Measurements from ENCODE around the gene FUT2.

The FUT2 gene

GRCh38 chr19:48695743-48696352 lies at the start of gene FUT2:
FUT2 (plus strand) TSS chr19:48695971; CDS start chr19:48702957, 6,986 bp downstream.
- Histone ChIP-seq H3K36me3 (ENCODE audit: control insufficient read depth, insufficient read depth, low read length) (no peaks in the 10 kb centered on the region), H3K4me3 (replicated peaks; ENCODE audit: low read depth, low read length) (no peak within 1 kb of the TSS), H3K27me3 (replicated peaks; ENCODE audit: control insufficient read depth, insufficient read depth, low read length) (no peaks in the 10 kb centered on the region)
- no peak for DNase-seq (ENCODE audit: extremely low read depth, insufficient read length)
- no peak for TF ChIP-seq CTCF (IDR thresholded peaks at IDR 0.05; ENCODE audit: insufficient read depth, low read length, poor library complexity, severe bottlenecking)

- no peaks in the 10 kb centered on the region for H3K27me3 ChIP-seq (replicated peaks; ENCODE audit: control insufficient read depth, insufficient read depth, low read length)
- peak within 1 kb of the TSS; percentile 64 for H3K4me3 ChIP-seq (replicated peaks; ENCODE audit: low read depth, low read length)
- H3K36me3 ChIP-seq (ENCODE audit: control insufficient read depth, insufficient read depth, low read length), result no peaks in the 10 kb centered on the region
- peak; percentile 96 for TF ChIP-seq CTCF (IDR thresholded peaks at IDR 0.05; ENCODE audit: insufficient read depth, low read length, poor library complexity, severe bottlenecking)
- peak; percentile 85 for DNase-seq (ENCODE audit: extremely low read depth, insufficient read length)
Measured at GRCh38 chr19:48646001-48646721, 49.6 kb upstream of the FUT2 start, which contains the start of gene CA11. CA11 (minus strand) TSS chr19:48646187; CDS start chr19:48645632, 555 bp downstream.

- no peaks in the 10 kb centered on the region for H3K36me3 ChIP-seq (ENCODE audit: control insufficient read depth, insufficient read depth, low read length)
- no peak for DNase-seq (ENCODE audit: extremely low read depth, insufficient read length)
- H3K27me3 ChIP-seq (replicated peaks; ENCODE audit: control insufficient read depth, insufficient read depth, low read length), result no peaks in the 10 kb centered on the region
- peak overlapping the region; percentile 64 for H3K4me3 ChIP-seq (replicated peaks; ENCODE audit: low read depth, low read length)
- no peak for TF ChIP-seq CTCF (IDR thresholded peaks at IDR 0.05; ENCODE audit: insufficient read depth, low read length, poor library complexity, severe bottlenecking)
Measured at GRCh38 chr19:48646722-48647216, 49.0 kb upstream of the FUT2 start.

- no peaks in the 10 kb centered on the region for H3K27me3 ChIP-seq (replicated peaks; ENCODE audit: control insufficient read depth, insufficient read depth, low read length)
- no peak for DNase-seq (ENCODE audit: extremely low read depth, insufficient read length)
- TF ChIP-seq CTCF (IDR thresholded peaks at IDR 0.05; ENCODE audit: insufficient read depth, low read length, poor library complexity, severe bottlenecking), result no peak
- no peak overlapping the region for H3K4me3 ChIP-seq (replicated peaks; ENCODE audit: low read depth, low read length)
- no peaks in the 10 kb centered on the region for H3K36me3 ChIP-seq (ENCODE audit: control insufficient read depth, insufficient read depth, low read length)
Measured at GRCh38 chr19:48648134-48648533, 47.6 kb upstream of the FUT2 start.

- Histone ChIP-seq H3K4me3 (replicated peaks; ENCODE audit: low read depth, low read length) (no peak overlapping the region), H3K27me3 (replicated peaks; ENCODE audit: control insufficient read depth, insufficient read depth, low read length) (no peaks in the 10 kb centered on the region), H3K36me3 (ENCODE audit: control insufficient read depth, insufficient read depth, low read length) (no peaks in the 10 kb centered on the region)
- no peak for DNase-seq (ENCODE audit: extremely low read depth, insufficient read length)
- no peak for TF ChIP-seq CTCF (IDR thresholded peaks at IDR 0.05; ENCODE audit: insufficient read depth, low read length, poor library complexity, severe bottlenecking)
Measured at GRCh38 chr19:48650974-48651682, 44.6 kb upstream of the FUT2 start.
